SK-N-MC (cell line): ENCODE measurements around the gene RREB1.

Source experiments
- EZH2 ChIP-seq: fragments of 200-600 bp; sonication (generic); IDR thresholded peaks from one replicate; pipeline ENCODE4 v1.6.1; 2017; ENCODE audit warnings: antibody characterized with exemption
- POLR2AphosphoS5 ChIP-seq: IDR thresholded peaks from 2 replicates; pipeline ENCODE4 v1.6.1; 2012; ENCODE audit warnings: mild to moderate bottlenecking, low read depth, low read length, borderline replicate concordance

- TF ChIP-seq EZH2 = no peak
- TF ChIP-seq POLR2AphosphoS5 = no peak
Measured at GRCh38 chr6:7261032-7261841, 153.5 kb downstream of the RREB1 start.
